Thoracic aorta (tissue), 2 donors: Measurements from ENCODE around the gene PTPA. TPM values are rescaled to one million over a fixed set of nuclear protein-coding genes. Genes with fewer than 3 reads are reported as not detected.
"Not testable (repeated sequence)": the region's sequence is repeated elsewhere in the genome, so short reads cannot be mapped to it uniquely, and the experiment has no call there.

Source experiments
- ATAC-seq: fragments of 150-250 bp; one replicate; pipeline ENCODE4 v1.8.0; 2017; ENCODE audit warnings: low read depth; ENCODE audit not compliant: insufficient number of reproducible peaks, low FRiP score
- DNase-seq: peaks from one replicate; pipeline ENCODE4 v3.0.0-alpha.2; 2020; ENCODE audit warnings: low spot score
- H3K27ac ChIP-seq, 2 donors: fragments of 200-600 bp; sonication (generic); 1 replicate in 1 of 2; 2 replicates in 1 of 2; pipeline ENCODE4 v1.5.1; 2016; ENCODE audit warnings: mild to moderate bottlenecking in 2 of 2, moderate library complexity in 2 of 2
- H3K27me3 ChIP-seq: fragments of 200-600 bp; sonication (generic); replicated peaks from 2 replicates; pipeline ENCODE4 v1.6.0; 2016; ENCODE audit warnings: mild to moderate bottlenecking; ENCODE audit not compliant: insufficient read depth
- H3K36me3 ChIP-seq: fragments of 200-600 bp; sonication (generic); one replicate; pipeline ENCODE4 v1.5.1; 2016
- H3K4me1 ChIP-seq, 2 donors: fragments of 200-600 bp; sonication (generic); 1 replicate in 1 of 2; 2 replicates in 1 of 2; pipeline versions ENCODE4 v1.5.1 to v1.6.0; 2016; ENCODE audit warnings: low read depth in 2 of 2, mild to moderate bottlenecking in 1 of 2; ENCODE audit not compliant: control insufficient read depth in 1 of 2
- H3K4me3 ChIP-seq: fragments of 200-600 bp; sonication (generic); 2 replicates; pipeline ENCODE4 v1.5.1; 2016; ENCODE audit warnings: mild to moderate bottlenecking
- H3K9me3 ChIP-seq: fragments of 200-600 bp; sonication (generic); 2 replicates; pipeline ENCODE4 v1.5.1; 2016
- total RNA-seq, 2 donors: library from RNA; depleted of rRNA; stranded (reverse); fragments of >200 nt; gene quantifications; one replicate each; pipeline versions ENCODE4 v1.1.0 to v1.2.3, GENCODE V29; 2016
- TF ChIP-seq, protein P1 (sequence below): fragments of 200-600 bp; sonication (generic); IDR thresholded peaks from one replicate; pipeline ENCODE4 v1.5.1; 2019; ENCODE audit warnings: antibody characterized with exemption

The PTPA gene
- total RNA-seq, 2 donors from 2014 or later = 72.2 to 93.3 TPM

DNA sequence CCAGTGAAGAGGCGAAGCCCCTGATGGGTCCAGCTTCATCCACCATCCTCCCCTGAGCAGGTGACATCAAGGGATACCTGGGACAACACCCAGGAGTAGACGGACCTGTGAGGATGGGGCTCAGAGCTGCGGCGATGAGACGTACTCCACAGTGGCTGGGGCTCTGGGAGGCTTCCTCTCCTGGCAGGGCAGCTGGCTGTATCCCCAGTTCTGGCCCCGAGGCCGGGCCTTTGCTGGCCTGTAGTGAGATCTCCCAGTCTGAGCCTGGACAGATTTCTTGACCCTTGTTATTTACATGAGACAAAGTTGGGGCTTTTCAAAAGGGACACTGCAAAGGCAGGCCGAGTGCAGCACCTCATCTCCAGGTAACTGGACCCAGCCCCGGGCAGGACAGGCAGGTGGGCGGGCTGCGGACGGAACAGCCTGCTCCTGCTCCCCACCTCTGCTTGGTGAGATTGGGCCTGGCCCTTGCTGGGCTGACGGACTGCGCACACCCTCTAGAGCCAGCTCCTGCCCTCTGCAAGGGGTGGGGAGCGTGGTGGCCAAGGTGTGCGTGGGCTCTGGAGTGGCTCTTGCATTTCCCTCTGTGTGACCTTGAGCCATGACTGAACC lies 43.8 kb downstream of the PTPA start:
- Histone ChIP-seq H3K4me3 (no peak overlapping the region), H3K4me1 (no peaks in the 10 kb centered on the region), H3K27ac (no peak overlapping the region), H3K36me3 (peaks cover 9% of the 10 kb centered on the region), H3K9me3 (no peaks in the 10 kb centered on the region), H3K27me3 (no peaks in the 10 kb centered on the region)
- no peak for DNase-seq
- ATAC-seq = no peak
- TF ChIP-seq, protein P1, sequence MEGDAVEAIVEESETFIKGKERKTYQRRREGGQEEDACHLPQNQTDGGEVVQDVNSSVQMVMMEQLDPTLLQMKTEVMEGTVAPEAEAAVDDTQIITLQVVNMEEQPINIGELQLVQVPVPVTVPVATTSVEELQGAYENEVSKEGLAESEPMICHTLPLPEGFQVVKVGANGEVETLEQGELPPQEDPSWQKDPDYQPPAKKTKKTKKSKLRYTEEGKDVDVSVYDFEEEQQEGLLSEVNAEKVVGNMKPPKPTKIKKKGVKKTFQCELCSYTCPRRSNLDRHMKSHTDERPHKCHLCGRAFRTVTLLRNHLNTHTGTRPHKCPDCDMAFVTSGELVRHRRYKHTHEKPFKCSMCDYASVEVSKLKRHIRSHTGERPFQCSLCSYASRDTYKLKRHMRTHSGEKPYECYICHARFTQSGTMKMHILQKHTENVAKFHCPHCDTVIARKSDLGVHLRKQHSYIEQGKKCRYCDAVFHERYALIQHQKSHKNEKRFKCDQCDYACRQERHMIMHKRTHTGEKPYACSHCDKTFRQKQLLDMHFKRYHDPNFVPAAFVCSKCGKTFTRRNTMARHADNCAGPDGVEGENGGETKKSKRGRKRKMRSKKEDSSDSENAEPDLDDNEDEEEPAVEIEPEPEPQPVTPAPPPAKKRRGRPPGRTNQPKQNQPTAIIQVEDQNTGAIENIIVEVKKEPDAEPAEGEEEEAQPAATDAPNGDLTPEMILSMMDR = no peak

DNA sequence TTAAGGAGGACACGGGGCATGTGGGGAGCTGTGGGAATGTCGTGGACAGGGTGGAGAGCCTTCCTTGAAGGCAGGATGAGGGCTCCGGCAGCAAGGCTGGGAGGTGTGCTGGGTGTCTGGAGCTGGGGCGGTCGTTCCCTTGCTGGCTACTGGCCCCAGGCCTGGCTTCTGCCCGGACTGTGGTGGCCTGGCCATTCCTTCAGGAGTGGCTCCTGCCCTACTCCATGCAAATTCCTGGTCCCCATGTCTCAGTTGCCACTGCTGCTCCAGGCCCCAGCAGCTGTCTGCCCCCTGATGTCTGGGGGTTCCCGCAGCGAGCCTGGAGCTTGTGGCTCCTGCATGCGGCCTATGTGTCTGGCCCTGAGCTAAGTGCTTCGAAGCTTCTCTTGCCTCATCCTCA lies 44.9 kb downstream of the PTPA start:
- H3K4me3 ChIP-seq = no peak overlapping the region
- no peak for DNase-seq
- H3K36me3 ChIP-seq = peaks cover 3% of the 10 kb centered on the region
- H3K27ac ChIP-seq = no peak overlapping the region
- no peaks in the 10 kb centered on the region for H3K27me3 ChIP-seq
- TF ChIP-seq, protein P1 = no peak
- H3K4me1 ChIP-seq = no peaks in the 10 kb centered on the region
- H3K9me3 ChIP-seq = no peaks in the 10 kb centered on the region
- no peak for ATAC-seq

DNA sequence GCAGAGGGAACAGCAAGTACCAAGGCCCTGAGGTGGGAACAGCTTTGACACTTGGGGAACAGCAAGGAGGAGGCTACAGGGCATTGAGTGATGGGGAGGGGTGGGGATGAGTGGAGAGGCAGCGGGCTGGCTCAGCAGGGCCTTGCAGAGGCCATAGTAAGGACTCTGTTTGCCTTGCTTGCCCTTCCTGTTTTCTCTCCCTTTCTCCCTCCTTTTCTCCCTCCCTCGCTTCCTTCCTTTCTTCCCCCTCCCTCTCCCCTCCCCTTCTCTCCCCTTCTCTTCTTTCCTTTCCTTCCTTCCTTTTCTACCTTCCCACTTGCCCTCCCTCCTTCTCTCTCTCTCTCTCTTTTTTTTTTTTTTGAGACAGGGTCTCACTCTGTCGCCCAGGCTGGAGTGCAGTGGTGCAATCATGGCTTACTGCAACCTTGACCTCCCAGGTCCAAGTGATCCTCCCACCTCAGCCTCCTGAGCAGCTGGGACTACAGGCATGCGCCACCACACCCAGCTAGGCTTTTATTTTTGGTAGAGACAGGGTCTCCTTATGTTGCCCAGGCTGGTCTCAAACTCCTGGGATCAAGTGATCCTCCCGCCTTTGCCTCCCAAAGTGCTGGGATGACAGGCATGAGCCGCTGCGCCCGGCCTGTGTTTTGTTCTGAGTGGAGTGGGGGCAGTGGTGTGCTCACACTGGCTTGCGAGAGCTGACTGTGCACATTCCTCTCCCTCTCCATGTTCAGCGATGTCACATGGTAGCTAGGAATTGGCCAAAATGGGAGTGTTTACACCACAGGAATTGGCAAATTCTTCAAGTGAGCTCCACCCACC lies 49.7 kb downstream of the PTPA start:
- H3K4me3 ChIP-seq = no peak overlapping the region
- H3K27me3 ChIP-seq = no peaks in the 10 kb centered on the region
- H3K27ac ChIP-seq = no peak overlapping the region
- H3K4me1 ChIP-seq = peaks cover 0 to 16% of the 10 kb centered on the region in 2 donors
- DNase-seq (no peak), ATAC-seq (no peak)
- TF ChIP-seq, protein P1 = no peak
- no peaks in the 10 kb centered on the region for H3K36me3 ChIP-seq
- H3K9me3 ChIP-seq = no peaks in the 10 kb centered on the region

DNA sequence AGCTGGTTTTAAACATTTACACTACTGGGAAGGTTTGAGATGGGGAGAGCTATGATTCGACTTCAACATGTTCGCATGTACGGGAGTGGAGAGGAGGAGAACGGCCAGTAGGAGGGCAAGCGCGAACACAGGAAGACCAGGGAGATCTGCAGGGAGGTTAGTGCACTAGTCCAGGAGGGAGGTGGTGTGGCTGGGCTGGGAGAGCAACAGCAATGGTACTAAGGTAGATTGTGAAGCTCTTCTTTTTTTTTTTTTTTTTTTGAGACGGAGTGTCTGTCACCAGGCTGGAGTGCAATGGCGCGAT lies 50.3 kb downstream of the PTPA start:
- peaks cover 3 to 22% of the 10 kb centered on the region in 2 donors for H3K4me1 ChIP-seq
- DNase-seq (no peak), ATAC-seq (no peak)
- H3K4me3 ChIP-seq = no peak overlapping the region
- H3K27ac ChIP-seq = no peak overlapping the region
- H3K27me3 ChIP-seq = no peaks in the 10 kb centered on the region
- no peaks in the 10 kb centered on the region for H3K36me3 ChIP-seq
- TF ChIP-seq, protein P1 = no peak
- no peaks in the 10 kb centered on the region for H3K9me3 ChIP-seq

DNA sequence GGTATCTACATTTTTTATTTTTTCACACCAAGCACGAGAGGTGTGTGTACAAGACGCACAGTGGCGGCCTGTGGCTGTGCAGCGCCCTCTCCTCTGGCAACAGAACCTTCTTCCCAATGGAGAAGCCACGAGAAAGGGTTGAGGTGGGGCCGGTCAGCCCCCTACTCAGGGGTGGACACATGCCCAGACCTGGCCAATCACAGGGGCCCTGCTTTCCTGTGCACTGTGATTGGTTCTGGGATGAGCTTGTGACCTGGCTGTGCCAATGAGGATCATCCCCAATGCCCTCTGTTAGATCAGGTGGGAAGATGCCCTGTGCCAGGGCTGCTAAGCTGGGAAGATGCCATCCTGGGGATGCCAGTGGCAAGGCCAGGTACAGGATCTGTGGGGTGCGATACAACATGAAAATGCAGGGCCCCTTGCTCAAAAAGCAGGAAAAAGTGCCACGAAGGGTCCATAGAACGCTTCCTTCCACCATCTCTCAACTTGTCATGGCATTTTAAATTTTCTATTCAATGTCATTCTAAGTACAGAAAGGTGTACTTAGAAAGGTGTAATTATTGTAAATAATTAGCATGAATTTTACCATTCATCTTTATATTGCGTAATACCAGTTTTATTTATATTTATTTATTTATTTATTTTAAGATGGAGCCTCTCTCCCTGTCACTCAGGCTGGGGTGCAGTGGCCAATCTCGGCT lies 51.4 kb downstream of the PTPA start:
- ATAC-seq = no peak
- Histone ChIP-seq H3K9me3 (no peaks in the 10 kb centered on the region), H3K4me3 (no peak overlapping the region), H3K27ac (no peak overlapping the region), H3K27me3 (no peaks in the 10 kb centered on the region), H3K4me1 (peaks cover 12 to 33% of the 10 kb centered on the region in 2 donors), H3K36me3 (no peaks in the 10 kb centered on the region)
- TF ChIP-seq, protein P1 = no peak
- DNase-seq = no peak

DNA sequence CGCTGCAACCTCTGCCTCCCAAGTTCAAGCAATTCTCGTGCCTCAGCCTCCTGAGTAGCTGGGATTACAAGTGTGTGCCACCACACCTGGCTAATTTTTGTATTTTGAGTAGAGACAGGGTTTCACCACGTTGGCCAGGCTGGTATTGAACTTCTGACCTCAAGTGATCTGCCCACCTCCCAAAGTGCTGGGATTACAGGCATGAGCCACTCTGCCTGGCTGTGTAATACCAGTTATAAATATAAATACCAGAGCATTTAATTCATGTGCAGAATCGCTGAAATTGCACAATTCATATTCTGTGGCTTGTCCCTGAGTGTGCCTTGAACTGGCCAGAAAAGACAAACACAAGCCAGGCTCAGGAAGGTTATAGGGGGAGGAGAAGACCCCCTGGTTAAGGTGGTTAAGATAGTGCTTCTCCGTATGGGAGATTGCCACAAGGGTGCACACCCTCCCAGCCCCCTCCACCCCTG lies 52.0 kb downstream of the PTPA start:
- not testable (repeated sequence) for DNase-seq, H3K9me3 ChIP-seq, H3K27me3 ChIP-seq, H3K4me3 ChIP-seq, H3K36me3 ChIP-seq, ATAC-seq
- Histone ChIP-seq H3K27ac (peak overlapping the region; percentile 66 to 74), H3K4me1 (peaks cover 18 to 39% of the 10 kb centered on the region in 2 donors)
